Pulmonary artery endothelial cell (primary cell): Measurements from ENCODE around the gene DUSP23. TPM values are rescaled to one million over a fixed set of nuclear protein-coding genes. Genes with fewer than 3 reads are reported as not detected.

ENCODE experiments used
- DNase-seq: peaks from one replicate; pipeline ENCODE4 v3.0.0-alpha.2; 2011; ENCODE audit warnings: low read depth, low spot score
- total RNA-seq: library from RNA; depleted of rRNA; stranded (reverse); fragments of >200 nt; gene quantifications from 2 replicates; pipeline ENCODE4 v1.2.3, GENCODE V29; 2014

Gene DUSP23
- total RNA-seq, 1 donor from 2014 or later: 181 TPM

- DNase-seq: no peak
Observed at GRCh38 chr1:159786465-159786864, 5.7 kb downstream of the DUSP23 start.

- DNase-seq: no peak
Observed at GRCh38 chr1:159786966-159787365, 6.2 kb downstream of the DUSP23 start.

GRCh38 chr1:159790237-159790917 is 9.6 kb downstream of the DUSP23 start:
- DNase-seq: no peak

- DNase-seq: no peak
Observed at GRCh38 chr1:159791031-159791430, 10.3 kb downstream of the DUSP23 start.

- no peak for DNase-seq
Observed at GRCh38 chr1:159791461-159791860, 10.7 kb downstream of the DUSP23 start.

GRCh38 chr1:159795534-159795933 is 14.8 kb downstream of the DUSP23 start:
- no peak for DNase-seq

GRCh38 chr1:159798893-159799292 is 18.1 kb downstream of the DUSP23 start:
- DNase-seq: peak; percentile 69

- no peak for DNase-seq
Observed at GRCh38 chr1:159799446-159799985, 18.8 kb downstream of the DUSP23 start.

- no peak for DNase-seq
Observed at GRCh38 chr1:159800177-159800930, 19.6 kb downstream of the DUSP23 start.

- no peak for DNase-seq
Observed at GRCh38 chr1:159802111-159802510, 21.3 kb downstream of the DUSP23 start, which contains the start of gene FCRL6. Gene FCRL6, plus strand, starts transcription at chr1:159802360. Its CDS starts 65 bp downstream, at chr1:159802425.

GRCh38 chr1:159803956-159804689 is 23.4 kb downstream of the DUSP23 start:
- no peak for DNase-seq

- DNase-seq: no peak
Observed at GRCh38 chr1:159804924-159805323, 24.2 kb downstream of the DUSP23 start.

- DNase-seq: no peak
Observed at GRCh38 chr1:159815926-159816325, 35.2 kb downstream of the DUSP23 start.

- peak; percentile 3 for DNase-seq
Observed at GRCh38 chr1:159817276-159818041, 36.7 kb downstream of the DUSP23 start.

- DNase-seq: no peak
Observed at GRCh38 chr1:159821171-159821867, 40.6 kb downstream of the DUSP23 start.

- no peak for DNase-seq
Observed at GRCh38 chr1:159823406-159823805, 42.6 kb downstream of the DUSP23 start.

GRCh38 chr1:159825564-159825963 is 44.8 kb downstream of the DUSP23 start:
- DNase-seq: no peak

GRCh38 chr1:159826441-159827101 is 45.8 kb downstream of the DUSP23 start, which contains the start of gene SLAMF8:
Gene SLAMF8, plus strand, starts transcription at chr1:159826873. Its CDS starts 26 bp downstream, at chr1:159826899.
- no peak for DNase-seq

GRCh38 chr1:159827102-159827490 is 46.3 kb downstream of the DUSP23 start:
- no peak for DNase-seq

- DNase-seq: no peak
Observed at GRCh38 chr1:159827549-159827948, 46.8 kb downstream of the DUSP23 start.
